Epithelial cell of proximal tubule (primary cell): ENCODE results near the gene MYL5. TPM values are rescaled to one million over a fixed set of nuclear protein-coding genes. Genes with fewer than 3 reads are reported as not detected.
A peak's percentile ranks its signal among the peaks of the same experiment; 100 is the strongest.

Experiments
- DNase-seq: peaks from one replicate; pipeline ENCODE4 v3.0.0-alpha.2; 2011; ENCODE audit warnings: low read depth
- H3K4me3 ChIP-seq: 2 replicates; pipeline ENCODE4 v1.5.1; 2011; ENCODE audit warnings: low read depth, mild to moderate bottlenecking, low read length
- CTCF ChIP-seq: conservative IDR thresholded peaks from 2 replicates; pipeline ENCODE4 v1.5.1; 2012; ENCODE audit warnings: low read depth, mild to moderate bottlenecking, low read length
- total RNA-seq: library from RNA; depleted of rRNA; stranded (reverse); fragments of >200 nt; gene quantifications from 2 replicates; pipeline ENCODE4 v1.2.3, GENCODE V29; 2015

MYL5 gene
- total RNA-seq, 1 donor from 2014 or later = 4.0 TPM

GRCh38 chr4:685679-686412 lies 11.5 kb downstream of the MYL5 start:
- no peak for TF ChIP-seq CTCF
- no peak overlapping the region for H3K4me3 ChIP-seq
- DNase-seq = no peak

- no peak for TF ChIP-seq CTCF
- no peak for DNase-seq
- H3K4me3 ChIP-seq = no peak overlapping the region
These were observed 12.2 kb downstream of the MYL5 start for GRCh38 chr4:686413-687040.

- no peak for TF ChIP-seq CTCF
- no peak overlapping the region for H3K4me3 ChIP-seq
- peak; percentile 42 for DNase-seq
These were observed 13.0 kb downstream of the MYL5 start for GRCh38 chr4:687048-687970.

- DNase-seq = no peak
- peak overlapping the region; percentile 42 for H3K4me3 ChIP-seq
- TF ChIP-seq CTCF = no peak
These were observed 13.9 kb downstream of the MYL5 start for GRCh38 chr4:687971-688853.

GRCh38 chr4:688854-689681 lies 14.7 kb downstream of the MYL5 start, which contains the start of gene SLC49A3:
TSS of gene SLC49A3 (minus strand) at chr4:689151. CDS start at chr4:689127, 24 bp downstream.
- H3K4me3 ChIP-seq = peak within 1 kb of the TSS; percentile 42
- no peak for DNase-seq
- TF ChIP-seq CTCF = no peak
